H1 (cell line): ENCODE data around the gene ZMYND15. TPM values are rescaled to one million over a fixed set of nuclear protein-coding genes. Genes with fewer than 3 reads are reported as not detected.

ENCODE experiments used
- CTCF ChIA-PET: fragments of 300-600 bp; sonication (Branson Sonifier 250); formaldehyde crosslinking; loops from one replicate; lab custom pipeline; 2021; ENCODE audit not compliant: partially characterized antibody; lab: Charles Lee
- POLR2A ChIA-PET: fragments of 300-600 bp; sonication (Branson Sonifier 250); formaldehyde crosslinking; loops from one replicate; lab custom pipeline; 2021; ENCODE audit warnings: inconsistent platforms; ENCODE audit not compliant: partially characterized antibody; lab: Charles Lee
- DNase-seq, 2 experiments: peaks; one replicate each; pipeline versions ENCODE4 v3.0.0 to v3.0.0-alpha.2; 2010 to 2022; ENCODE audit warnings: low spot score in 2 of 2, low read depth in 1 of 2, mixed read lengths in 1 of 2
- FAIRE-seq: peaks from 2 replicates; lab custom pipeline; 2011; peaks lifted over from hg19 to GRCh38; lab: Jason Lieb, UNC
- H2AFZ ChIP-seq: 2 replicates; pipeline ENCODE4 v1.8.1; 2012; ENCODE audit warnings: low read length, inconsistent platforms
- H2AK5ac ChIP-seq: 2 replicates; pipeline ENCODE4 v1.6.1; 2013; ENCODE audit warnings: low read depth, low read length
- H2BK120ac ChIP-seq: replicated peaks from 2 replicates; pipeline ENCODE3; 2013; ENCODE audit warnings: low read depth, low read length, inconsistent platforms
- H2BK12ac ChIP-seq: 2 replicates; pipeline ENCODE4 v1.6.1; 2013; ENCODE audit warnings: low read depth, low read length
- H2BK15ac ChIP-seq: 2 replicates; pipeline ENCODE4 v1.6.1; 2013; ENCODE audit warnings: low read length
- H2BK20ac ChIP-seq: 2 replicates; pipeline ENCODE4 v1.6.1; 2013; ENCODE audit warnings: low read length
- H2BK5ac ChIP-seq: 2 replicates; pipeline ENCODE4 v1.6.1; 2013; ENCODE audit warnings: low read depth, low read length
- H3K14ac ChIP-seq: 2 replicates; pipeline ENCODE4 v1.6.1; 2013; ENCODE audit warnings: inconsistent platforms; ENCODE audit not compliant: insufficient read length
- H3K18ac ChIP-seq: 2 replicates; pipeline ENCODE4 v1.6.1; 2013; ENCODE audit warnings: low read length; ENCODE audit errors: extremely low read depth
- H3K23ac ChIP-seq: 2 replicates; pipeline ENCODE4 v1.6.1; 2013; ENCODE audit warnings: inconsistent platforms; ENCODE audit not compliant: insufficient read length
- H3K23me2 ChIP-seq: 2 replicates; pipeline ENCODE4 v1.6.1; 2013; ENCODE audit warnings: low read depth, low read length
- H3K27ac ChIP-seq: 2 replicates; pipeline ENCODE4 v1.6.1; 2011; ENCODE audit warnings: low read depth, low read length, inconsistent platforms
- H3K27me3 ChIP-seq, 4 experiments: replicated peaks in 1 of 4; 1 replicate in 1 of 4; 2 replicates in 3 of 4; pipeline versions ENCODE4 v1.6.1 to v1.8.1; 2011 to 2013; ENCODE audit warnings: low read length in 3 of 4, mild to moderate bottlenecking in 3 of 4, inconsistent platforms in 2 of 4, mixed read lengths in 2 of 4, moderate library complexity in 1 of 4; ENCODE audit not compliant: control insufficient read depth in 3 of 4, insufficient read depth in 3 of 4; ENCODE audit errors: extremely low read depth in 1 of 4
- H3K36me3 ChIP-seq, 4 experiments: 2 replicates each; pipeline versions ENCODE4 v1.6.1 to v1.8.1; 2011 to 2013; ENCODE audit warnings: mild to moderate bottlenecking in 4 of 4, low read length in 3 of 4, moderate library complexity in 2 of 4, control low read depth in 1 of 4, inconsistent platforms in 1 of 4; ENCODE audit not compliant: insufficient read depth in 4 of 4, control insufficient read depth in 2 of 4
- H3K4ac ChIP-seq: replicated peaks from 2 replicates; pipeline ENCODE3; 2013; ENCODE audit warnings: low read length, low read depth, mixed read lengths, inconsistent platforms; ENCODE audit not compliant: insufficient read length
- H3K4me1 ChIP-seq, 4 experiments: replicated peaks in 1 of 4; 1 replicate in 1 of 4; 2 replicates in 3 of 4; pipeline versions ENCODE4 v1.6.1 to v1.8.1; 2011 to 2013; ENCODE audit warnings: low read length in 3 of 4, inconsistent platforms in 2 of 4, mixed read lengths in 1 of 4; ENCODE audit not compliant: insufficient read depth in 4 of 4, control insufficient read depth in 3 of 4
- H3K4me2 ChIP-seq, 2 experiments: 2 replicates each; pipeline versions ENCODE4 v1.6.1 to v1.8.1; 2011 to 2013; ENCODE audit warnings: low read depth in 2 of 2, low read length in 2 of 2, control low read depth in 1 of 2, inconsistent platforms in 1 of 2, mild to moderate bottlenecking in 1 of 2; ENCODE audit not compliant: insufficient read depth in 1 of 2
- H3K4me3 ChIP-seq, 4 experiments: fragments of 200-600, 300-600 bp in 1 of 4; sonication (generic), shearing (Covaris generic), sonication (Bioruptor Twin) in 1 of 4; 2 replicates each; pipeline versions ENCODE4 v1.5.1 to v1.8.1; 2011 to 2016; ENCODE audit warnings: low read length in 4 of 4, low read depth in 3 of 4, control low read depth in 2 of 4, inconsistent platforms in 2 of 4, mild to moderate bottlenecking in 2 of 4, mixed read lengths in 1 of 4, moderate library complexity in 1 of 4; ENCODE audit not compliant: insufficient read depth in 2 of 4; ENCODE audit errors: extremely low read depth in 1 of 4
- H3K56ac ChIP-seq: replicated peaks from 2 replicates; pipeline ENCODE3; 2013; ENCODE audit warnings: low read depth, mild to moderate bottlenecking, mixed read lengths, low read length, inconsistent platforms; ENCODE audit not compliant: insufficient read length
- H3K79me1 ChIP-seq: 2 replicates; pipeline ENCODE4 v1.6.1; 2013; ENCODE audit warnings: low read depth, low read length, control low read depth
- H3K79me2 ChIP-seq, 2 experiments: 2 replicates each; pipeline versions ENCODE4 v1.6.1 to v1.8.1; 2012 to 2013; ENCODE audit warnings: low read length in 2 of 2, mild to moderate bottlenecking in 2 of 2, inconsistent platforms in 1 of 2; ENCODE audit not compliant: insufficient read depth in 2 of 2, control insufficient read depth in 1 of 2
- H3K9ac ChIP-seq, 4 experiments: replicated peaks in 1 of 4; 1 replicate in 1 of 4; 2 replicates in 3 of 4; pipeline versions ENCODE4 v1.6.1 to v1.8.1; 2011 to 2013; ENCODE audit warnings: low read depth in 3 of 4, low read length in 3 of 4, control low read depth in 2 of 4, mild to moderate bottlenecking in 2 of 4, moderate library complexity in 2 of 4, inconsistent platforms in 1 of 4; ENCODE audit errors: extremely low read depth in 1 of 4
- H3K9me3 ChIP-seq, 2 experiments: 2 replicates each; pipeline versions ENCODE4 v1.6.1 to v1.8.1; 2012 to 2013; ENCODE audit warnings: mild to moderate bottlenecking in 2 of 2, moderate library complexity in 2 of 2, control low read depth in 1 of 2, inconsistent platforms in 1 of 2, low read depth in 1 of 2, low read length in 1 of 2, mixed read lengths in 1 of 2; ENCODE audit not compliant: insufficient read depth in 2 of 2
- H4K20me1 ChIP-seq, 2 experiments: replicated peaks in 1 of 2; 2 replicates each; pipeline versions ENCODE3 to v1.8.1; 2011 to 2013; ENCODE audit warnings: inconsistent platforms in 2 of 2, low read length in 2 of 2, mild to moderate bottlenecking in 1 of 2; ENCODE audit not compliant: insufficient read depth in 2 of 2, control insufficient read depth in 1 of 2
- H4K5ac ChIP-seq: 2 replicates; pipeline ENCODE4 v1.6.1; 2013; ENCODE audit warnings: low read length, low read depth, mixed read lengths, inconsistent platforms; ENCODE audit not compliant: insufficient read length
- H4K8ac ChIP-seq: 2 replicates; pipeline ENCODE4 v1.8.0; 2013; ENCODE audit warnings: mild to moderate bottlenecking, moderate library complexity, low read length, inconsistent platforms; ENCODE audit not compliant: insufficient read depth; ENCODE audit errors: extremely low read depth
- H4K91ac ChIP-seq: replicated peaks from 2 replicates; pipeline ENCODE3; 2013; ENCODE audit warnings: low read length, mixed read lengths, inconsistent platforms; ENCODE audit not compliant: insufficient read length
- CHD2 ChIP-seq: IDR thresholded peaks from 2 replicates; pipeline ENCODE4 v1.6.1; 2012; ENCODE audit warnings: low read length, improper control_type of control experiment
- GTF2F1 ChIP-seq: IDR thresholded peaks from 2 replicates; pipeline ENCODE4 v1.6.1; 2012; ENCODE audit warnings: low read depth, low read length, improper control_type of control experiment, borderline replicate concordance
- KDM1A ChIP-seq: fragments of 200-600, 300-600 bp; sonication (generic); IDR thresholded peaks from 2 replicates; pipeline ENCODE4 v1.7.1; 2016; ENCODE audit warnings: mild to moderate bottlenecking, low read length, borderline replicate concordance
- RBBP5 ChIP-seq: IDR thresholded peaks from 2 replicates; pipeline ENCODE4 v1.7.1; 2012; ENCODE audit warnings: low read depth, mild to moderate bottlenecking, inconsistent platforms, low read length, moderate library complexity, borderline replicate concordance
- SIRT6 ChIP-seq: IDR thresholded peaks from one replicate; pipeline ENCODE4 v1.7.1; 2012; ENCODE audit warnings: low read length, inconsistent platforms
- YY1 ChIP-seq: IDR thresholded peaks from 2 replicates; pipeline ENCODE4 v1.6.1; 2011; ENCODE audit warnings: low read depth, mild to moderate bottlenecking, low read length
- WGBS, 2 experiments: shearing (Covaris generic) in 1 of 2; methylation state at CpG; one replicate each; pipeline versions ENCODE4 v1.1.6 to v1.1.7; 2013 to 2015; ENCODE audit warnings: low lambda C conversion rate in 2 of 2, mixed read lengths in 2 of 2, inconsistent platforms in 1 of 2, low coverage in 1 of 2, missing lambda C conversion rate in 1 of 2; ENCODE audit not compliant: insufficient replicate concordance in 2 of 2, insufficient coverage in 1 of 2, insufficient read length in 1 of 2; ENCODE audit errors: extremely low coverage in 1 of 2, missing lambda C conversion rate in 1 of 2; 5-methylcytosine and 5-hydroxymethylcytosine counted together
- polyA plus RNA-seq, 7 experiments: library from polyadenylated mRNA; depleted of rRNA in 3 of 7; stranded (reverse) in 5 of 7; unstranded in 2 of 7; fragments of >200 nt in 5 of 7; fragments of 200-250 nt in 2 of 7; gene quantifications; 1 replicate in 5 of 7; 2 replicates in 1 of 7; 4 replicates in 1 of 7; pipeline versions ENCODE4 v1.2.1 to v1.2.3, GENCODE V29; 2011 to 2013; ENCODE audit warnings: missing spikeins in 2 of 7, mixed read lengths in 2 of 7
- total RNA-seq: library from RNA; stranded (reverse); fragmentation: NEBNext Ultra II Directional; extraction: Animal tissue kit (Norgen Biotek cat#: 25700); gene quantifications from 2 replicates; pipeline ENCODE4 v1.2.1, GENCODE V29; 2021

ZMYND15 gene
- total and polyA plus RNA-seq, 2 of the 8 experiments (the other 6 are each of a cell fraction or from before 2014, with no cell fraction given): 0.53 to 0.58 TPM

- FAIRE-seq: no peak
- no peaks in the 10 kb centered on the region for H3K27me3 ChIP-seq
- peaks cover 7% of the 10 kb centered on the region for H3K23me2 ChIP-seq
- no peak overlapping the region for H3K18ac ChIP-seq
- CTCF ChIA-PET: interaction anchor here (1.4 kb wide), 1 partner anchor 138 kb away, joined by 5 read pairs; no protein-coding TSS in a partner anchor
- peak overlapping the region; percentile 52 for H2BK12ac ChIP-seq
- H3K56ac ChIP-seq: no peak overlapping the region
- peak overlapping the region in 2 of 4 experiments; percentile 92 to 97; a peak in 3 of 8 replicates for H3K4me3 ChIP-seq
- H3K9ac ChIP-seq: peak overlapping the region in 1 of 4 experiments; percentile 33; a peak in 1 of 7 replicates
- no peaks in the 10 kb centered on the region for H3K36me3 ChIP-seq
- TF ChIP-seq CHD2: no peak
- no peak for TF ChIP-seq SIRT6
- no peak for TF ChIP-seq RBBP5
- TF ChIP-seq KDM1A: no peak
- TF ChIP-seq YY1: no peak
- TF ChIP-seq GTF2F1: no peak
- peak overlapping the region; percentile 40 for H4K91ac ChIP-seq
- H3K4me2 ChIP-seq: peak overlapping the region; percentile 77 to 87
- peak overlapping the region; percentile 72; the same call in 1 of the 2 replicates for H4K8ac ChIP-seq
- no peak overlapping the region for H3K23ac ChIP-seq
- POLR2A ChIA-PET: interaction anchor here (1.2 to 2.4 kb wide), 6 partner anchors 9 to 241 kb away, joined by 3 to 10 read pairs (median 6); partner anchors contain the start of gene C17orf107
- peaks cover 4% of the 10 kb centered on the region; the same call in 1 of the 2 replicates for H3K79me1 ChIP-seq
- H3K27ac ChIP-seq: no peak overlapping the region
- H3K4ac ChIP-seq: no peak overlapping the region
- H3K14ac ChIP-seq: no peak overlapping the region
- no peak for DNase-seq
- H3K9me3 ChIP-seq: 0 out of 4 replicates have a peak, but pooled peaks cover 0 to 3% of the 10 kb centered on the region in 2 experiments
- no peak overlapping the region for H2BK120ac ChIP-seq
- peaks cover 21 to 39% of the 10 kb centered on the region in 2 experiments for H3K79me2 ChIP-seq
- peaks cover 4 to 9% of the 10 kb centered on the region in 2 experiments for H4K20me1 ChIP-seq
- H3K4me1 ChIP-seq: peaks cover 0 to 20% (median 10%) of the 10 kb centered on the region in 4 experiments; a peak in 6 of 7 replicates
- no peak overlapping the region for H2AFZ ChIP-seq
- H2BK20ac ChIP-seq: no peak overlapping the region
- H2BK15ac ChIP-seq: 0 out of 2 replicates have a peak overlapping the region, but pooled peaks have one; percentile 61
- H2BK5ac ChIP-seq: 0 out of 2 replicates have a peak overlapping the region, but pooled peaks have one; percentile 40
- peak overlapping the region; percentile 30 for H4K5ac ChIP-seq
- 95% methylated on average over 15 of the region's 15 CpGs; no CpG with 5 or more reads in 1 of the 2 experiments for WGBS, 2 experiments
- H2AK5ac ChIP-seq: peak overlapping the region; percentile 84
Measured at GRCh38 chr17:4704991-4705390, 34.6 kb upstream of the ZMYND15 start.
